Endodermal cell (in vitro differentiated cells): ENCODE data around the gene GARIN5A. TPM values are rescaled to one million over a fixed set of nuclear protein-coding genes. Genes with fewer than 3 reads are reported as not detected.

Experiments used
- DNase-seq: peaks from one replicate; pipeline ENCODE4 v3.0.0-alpha.2; 2017
- H3K27ac ChIP-seq: 2 replicates; pipeline ENCODE4 v1.5.1; 2013; ENCODE audit warnings: mild to moderate bottlenecking, low read depth, low read length, moderate library complexity
- H3K27me3 ChIP-seq: 2 replicates; pipeline ENCODE4 v1.6.1; 2013; ENCODE audit warnings: mild to moderate bottlenecking, low read length, moderate library complexity; ENCODE audit not compliant: insufficient read depth, control insufficient read depth, poor library complexity, severe bottlenecking
- H3K36me3 ChIP-seq: 2 replicates; pipeline ENCODE4 v1.7.0; 2013; ENCODE audit warnings: mild to moderate bottlenecking, low read length, moderate library complexity; ENCODE audit not compliant: control insufficient read depth, insufficient read depth
- H3K4me1 ChIP-seq: one replicate; pipeline ENCODE4 v1.7.0; 2013; ENCODE audit warnings: low read length; ENCODE audit not compliant: control insufficient read depth, insufficient read depth
- H3K4me3 ChIP-seq: 2 replicates; pipeline ENCODE4 v1.5.1; 2013; ENCODE audit warnings: mild to moderate bottlenecking, low read length, moderate library complexity
- H3K9ac ChIP-seq: 2 replicates; pipeline ENCODE4 v1.6.1; 2013; ENCODE audit warnings: mild to moderate bottlenecking, low read length, moderate library complexity; ENCODE audit not compliant: poor library complexity, severe bottlenecking; ENCODE audit errors: extremely low read depth
- H3K9me3 ChIP-seq: 2 replicates; pipeline ENCODE4 v1.6.1; 2013; ENCODE audit warnings: mild to moderate bottlenecking, low read length, moderate library complexity; ENCODE audit not compliant: control insufficient read depth
- H3K27ac Mint-ChIP-seq: 2 replicates; pipeline ENCODE4 v1.8.0; 2020; ENCODE audit warnings: mixed read lengths
- H3K27me3 Mint-ChIP-seq: 2 replicates; pipeline ENCODE4 v1.8.0; 2021; ENCODE audit warnings: mild to moderate bottlenecking, mixed read lengths; ENCODE audit not compliant: insufficient read depth
- H3K36me3 Mint-ChIP-seq: 2 replicates; pipeline ENCODE4 v1.8.0; 2020; ENCODE audit warnings: low read depth, mixed read lengths
- H3K4me1 Mint-ChIP-seq: 2 replicates; pipeline ENCODE4 v1.8.0; 2020; ENCODE audit warnings: mixed read lengths
- H3K4me3 Mint-ChIP-seq: 2 replicates; pipeline ENCODE4 v1.8.0; 2020; ENCODE audit warnings: mild to moderate bottlenecking, moderate library complexity, mixed read lengths
- H3K9me3 Mint-ChIP-seq: 2 replicates; pipeline ENCODE4 v1.8.0; 2020; ENCODE audit warnings: mild to moderate bottlenecking, mixed read lengths
- WGBS, 2 experiments: methylation state at CpG; one replicate each; pipeline versions ENCODE4 v1.1.5 to v1.1.7; 2013; ENCODE audit warnings: missing lambda C conversion rate in 2 of 2, mixed read lengths in 1 of 2; ENCODE audit not compliant: insufficient coverage in 1 of 2, insufficient read length in 1 of 2; 5-methylcytosine and 5-hydroxymethylcytosine counted together
- total RNA-seq, 2 donors: library from RNA; stranded (reverse); fragmentation: NEBNext Ultra II Directional in 1 of 2; extraction: Animal tissue kit (Norgen Biotek cat#: 25700) in 1 of 2; gene quantifications; 2 replicates in 1 of 2; 3 replicates in 1 of 2; pipeline ENCODE4 v1.2.1, GENCODE V29; 2021
- TF ChIP-seq, protein P1 (sequence below): fragments of 200-600 bp; sonication (generic); conservative IDR thresholded peaks from 2 replicates; pipeline ENCODE4 v1.5.0; 2021; ENCODE audit warnings: antibody characterized with exemption, mild to moderate bottlenecking

The GARIN5A gene
- total RNA-seq, 2 donors from 2014 or later: 8.3 to 9.5 TPM

DNA sequence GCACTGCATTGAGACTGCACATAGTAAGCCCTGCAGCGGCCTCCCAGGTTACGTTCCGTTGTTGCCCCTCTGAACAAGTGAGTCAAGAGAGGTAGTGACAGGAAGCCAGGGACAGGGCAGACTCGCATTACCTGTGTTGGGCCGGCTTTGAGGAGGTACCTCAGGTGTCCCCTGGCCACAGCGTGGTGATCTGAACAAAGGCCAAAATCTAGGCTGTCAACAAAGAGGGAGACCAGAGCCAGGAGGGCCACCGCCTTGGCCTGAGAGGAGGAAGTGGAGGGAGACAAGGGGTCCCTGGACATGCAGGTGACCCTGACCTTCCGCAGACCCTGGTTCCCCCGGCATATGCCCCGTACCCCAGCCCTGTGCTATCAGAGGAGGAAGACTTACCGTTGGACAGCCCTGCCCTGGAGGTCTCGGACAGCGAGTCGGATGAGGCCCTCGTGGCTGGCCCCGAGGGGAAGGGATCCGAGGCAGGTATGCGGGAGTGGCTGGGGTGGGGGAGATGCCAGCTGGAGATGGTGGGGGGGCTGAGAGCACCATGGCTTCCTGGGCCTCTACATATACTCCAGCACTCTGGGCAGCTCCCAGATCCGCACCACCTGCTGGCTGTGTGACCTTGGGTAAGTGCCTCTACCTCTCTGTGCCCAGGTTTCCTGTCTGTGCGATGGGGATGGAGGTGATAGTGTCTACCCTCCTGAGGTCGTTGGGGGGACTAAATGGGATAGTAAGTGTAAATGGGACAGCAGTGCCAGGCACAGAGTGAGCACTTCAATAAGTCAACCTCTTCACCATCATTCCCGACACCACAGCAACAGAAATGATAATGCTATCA lies 53.2 kb downstream of the GARIN5A start:
- H3K27ac ChIP-seq: no peak overlapping the region
- H3K36me3 Mint-ChIP-seq: no peaks in the 10 kb centered on the region

DNA sequence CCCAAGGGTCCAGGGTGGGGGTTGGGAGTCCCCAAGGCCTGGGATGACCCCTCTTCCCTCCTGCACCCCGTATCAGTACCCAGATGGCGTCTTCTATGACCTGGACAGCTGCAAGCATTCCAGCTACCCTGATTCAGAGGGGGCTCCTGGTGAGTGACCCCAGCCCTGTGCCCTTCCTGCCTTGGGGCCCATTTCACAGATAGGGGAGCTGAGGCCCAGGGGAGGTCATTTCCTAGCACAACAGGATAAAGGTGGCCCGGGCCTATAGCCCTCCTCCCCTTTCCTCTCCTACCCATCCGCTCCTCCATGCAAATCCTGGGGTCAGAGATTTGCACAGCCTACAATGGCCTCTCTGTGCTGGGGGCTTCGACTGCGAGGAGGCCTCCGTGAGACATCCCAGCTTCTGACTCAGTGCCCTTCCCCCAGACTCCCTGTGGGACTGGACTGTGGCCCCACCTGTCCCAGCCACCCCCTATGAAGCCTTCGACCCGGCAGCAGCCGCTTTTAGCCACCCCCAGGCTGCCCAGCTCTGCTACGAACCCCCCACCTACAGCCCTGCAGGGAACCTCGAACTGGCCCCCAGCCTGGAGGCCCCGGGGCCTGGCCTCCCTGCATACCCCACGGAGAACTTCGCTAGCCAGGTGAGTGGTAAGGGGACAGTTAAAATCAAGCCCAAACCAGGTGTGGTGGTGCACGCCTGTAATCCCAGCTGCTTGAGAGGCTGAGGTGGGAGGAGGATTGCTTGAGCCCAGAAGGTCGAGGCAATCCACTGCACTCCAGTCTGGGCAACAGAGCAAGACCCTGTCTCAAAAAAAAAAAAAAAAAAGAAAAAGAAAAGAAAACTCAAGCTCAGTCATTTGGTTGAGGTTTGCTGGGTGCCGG lies 54.0 kb downstream of the GARIN5A start:
- Mint-ChIP-seq H3K27ac (no peak overlapping the region), H3K4me1 (peaks cover 13% of the 10 kb centered on the region), H3K4me3 (no peak overlapping the region), H3K9me3 (no peaks in the 10 kb centered on the region), H3K27me3 (peaks cover 13% of the 10 kb centered on the region), H3K36me3 (no peaks in the 10 kb centered on the region)
- WGBS, 2 experiments: 88 to 93% methylated on average over 8 to 18 of the region's 18 CpGs
- Histone ChIP-seq H3K9ac (no peak overlapping the region), H3K27ac (no peak overlapping the region), H3K4me3 (no peak overlapping the region), H3K27me3 (peaks cover 22% of the 10 kb centered on the region), H3K36me3 (no peaks in the 10 kb centered on the region), H3K9me3 (no peaks in the 10 kb centered on the region), H3K4me1 (no peaks in the 10 kb centered on the region)
- TF ChIP-seq, protein P1, sequence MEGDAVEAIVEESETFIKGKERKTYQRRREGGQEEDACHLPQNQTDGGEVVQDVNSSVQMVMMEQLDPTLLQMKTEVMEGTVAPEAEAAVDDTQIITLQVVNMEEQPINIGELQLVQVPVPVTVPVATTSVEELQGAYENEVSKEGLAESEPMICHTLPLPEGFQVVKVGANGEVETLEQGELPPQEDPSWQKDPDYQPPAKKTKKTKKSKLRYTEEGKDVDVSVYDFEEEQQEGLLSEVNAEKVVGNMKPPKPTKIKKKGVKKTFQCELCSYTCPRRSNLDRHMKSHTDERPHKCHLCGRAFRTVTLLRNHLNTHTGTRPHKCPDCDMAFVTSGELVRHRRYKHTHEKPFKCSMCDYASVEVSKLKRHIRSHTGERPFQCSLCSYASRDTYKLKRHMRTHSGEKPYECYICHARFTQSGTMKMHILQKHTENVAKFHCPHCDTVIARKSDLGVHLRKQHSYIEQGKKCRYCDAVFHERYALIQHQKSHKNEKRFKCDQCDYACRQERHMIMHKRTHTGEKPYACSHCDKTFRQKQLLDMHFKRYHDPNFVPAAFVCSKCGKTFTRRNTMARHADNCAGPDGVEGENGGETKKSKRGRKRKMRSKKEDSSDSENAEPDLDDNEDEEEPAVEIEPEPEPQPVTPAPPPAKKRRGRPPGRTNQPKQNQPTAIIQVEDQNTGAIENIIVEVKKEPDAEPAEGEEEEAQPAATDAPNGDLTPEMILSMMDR: no peak
- DNase-seq: no peak

More for the DNA sequence above, 53.2 kb downstream of the GARIN5A start:
- Histone ChIP-seq H3K4me1 (no peaks in the 10 kb centered on the region), H3K9me3 (no peaks in the 10 kb centered on the region), H3K27me3 (peaks cover 20% of the 10 kb centered on the region), H3K4me3 (no peak overlapping the region), H3K36me3 (no peaks in the 10 kb centered on the region), H3K9ac (no peak overlapping the region)
- DNase-seq: no peak
- WGBS, 2 experiments: 90 to 93% methylated on average over 10 to 22 of the region's 22 CpGs
- no peak overlapping the region for H3K27ac Mint-ChIP-seq
- no peaks in the 10 kb centered on the region for H3K9me3 Mint-ChIP-seq
- no peak overlapping the region for H3K4me3 Mint-ChIP-seq
- TF ChIP-seq, protein P1: no peak
- H3K4me1 Mint-ChIP-seq: peaks cover 11% of the 10 kb centered on the region
- H3K27me3 Mint-ChIP-seq: peaks cover 16% of the 10 kb centered on the region

DNA sequence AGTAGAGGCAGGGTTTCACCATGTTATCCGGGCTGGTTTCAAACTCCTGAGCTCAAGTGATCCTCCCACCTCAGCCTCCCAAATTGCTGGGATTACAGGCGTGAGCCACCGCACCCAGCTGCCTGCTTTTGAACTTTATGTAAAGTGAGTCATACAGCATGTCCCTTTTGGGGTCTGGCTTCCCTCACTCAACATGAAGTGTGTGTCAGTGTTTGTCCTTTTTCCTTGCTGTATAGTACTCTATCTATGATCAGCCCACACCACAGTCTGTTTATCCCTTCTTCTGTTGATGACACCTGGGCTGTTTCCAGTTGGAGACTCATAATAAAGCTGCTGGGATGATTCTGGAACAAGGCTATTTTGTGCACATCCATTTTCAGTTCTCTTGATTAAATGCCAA lies 55.8 kb downstream of the GARIN5A start:
- H3K4me1 Mint-ChIP-seq: peaks cover 13% of the 10 kb centered on the region
- H3K27me3 ChIP-seq: peaks cover 22% of the 10 kb centered on the region
- DNase-seq: no peak
- no peak overlapping the region for H3K27ac Mint-ChIP-seq
- WGBS, 2 experiments: 61 to 63% methylated on average over 3 of the region's 3 CpGs
- peaks cover 13% of the 10 kb centered on the region for H3K27me3 Mint-ChIP-seq
- no peak overlapping the region for H3K4me3 Mint-ChIP-seq
- H3K27ac ChIP-seq: no peak overlapping the region
- no peaks in the 10 kb centered on the region for H3K36me3 Mint-ChIP-seq
- no peak overlapping the region for H3K4me3 ChIP-seq
- no peaks in the 10 kb centered on the region for H3K9me3 ChIP-seq
- TF ChIP-seq, protein P1: no peak
- no peak overlapping the region for H3K9ac ChIP-seq
- no peaks in the 10 kb centered on the region for H3K36me3 ChIP-seq
- H3K4me1 ChIP-seq: no peaks in the 10 kb centered on the region
- no peaks in the 10 kb centered on the region for H3K9me3 Mint-ChIP-seq
